ENCODE measurements around the gene LRRFIP2. TPM values are rescaled to one million over a fixed set of nuclear protein-coding genes. Genes with fewer than 3 reads are reported as not detected.
"Not testable (repeated sequence)": the region's sequence is repeated elsewhere in the genome, so short reads cannot be mapped to it uniquely, and the experiment has no call there.

Gene LRRFIP2, protein sequence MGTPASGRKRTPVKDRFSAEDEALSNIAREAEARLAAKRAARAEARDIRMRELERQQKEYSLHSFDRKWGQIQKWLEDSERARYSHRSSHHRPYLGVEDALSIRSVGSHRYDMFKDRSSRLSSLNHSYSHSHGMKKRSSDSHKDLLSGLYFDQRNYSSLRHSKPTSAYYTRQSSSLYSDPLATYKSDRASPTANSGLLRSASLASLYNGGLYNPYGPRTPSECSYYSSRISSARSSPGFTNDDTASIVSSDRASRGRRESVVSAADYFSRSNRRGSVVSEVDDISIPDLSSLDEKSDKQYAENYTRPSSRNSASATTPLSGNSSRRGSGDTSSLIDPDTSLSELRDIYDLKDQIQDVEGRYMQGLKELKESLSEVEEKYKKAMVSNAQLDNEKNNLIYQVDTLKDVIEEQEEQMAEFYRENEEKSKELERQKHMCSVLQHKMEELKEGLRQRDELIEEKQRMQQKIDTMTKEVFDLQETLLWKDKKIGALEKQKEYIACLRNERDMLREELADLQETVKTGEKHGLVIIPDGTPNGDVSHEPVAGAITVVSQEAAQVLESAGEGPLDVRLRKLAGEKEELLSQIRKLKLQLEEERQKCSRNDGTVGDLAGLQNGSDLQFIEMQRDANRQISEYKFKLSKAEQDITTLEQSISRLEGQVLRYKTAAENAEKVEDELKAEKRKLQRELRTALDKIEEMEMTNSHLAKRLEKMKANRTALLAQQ
- polyA plus RNA-seq (ENCODE audit: insufficient read length) = 40.3 TPM

DNA sequence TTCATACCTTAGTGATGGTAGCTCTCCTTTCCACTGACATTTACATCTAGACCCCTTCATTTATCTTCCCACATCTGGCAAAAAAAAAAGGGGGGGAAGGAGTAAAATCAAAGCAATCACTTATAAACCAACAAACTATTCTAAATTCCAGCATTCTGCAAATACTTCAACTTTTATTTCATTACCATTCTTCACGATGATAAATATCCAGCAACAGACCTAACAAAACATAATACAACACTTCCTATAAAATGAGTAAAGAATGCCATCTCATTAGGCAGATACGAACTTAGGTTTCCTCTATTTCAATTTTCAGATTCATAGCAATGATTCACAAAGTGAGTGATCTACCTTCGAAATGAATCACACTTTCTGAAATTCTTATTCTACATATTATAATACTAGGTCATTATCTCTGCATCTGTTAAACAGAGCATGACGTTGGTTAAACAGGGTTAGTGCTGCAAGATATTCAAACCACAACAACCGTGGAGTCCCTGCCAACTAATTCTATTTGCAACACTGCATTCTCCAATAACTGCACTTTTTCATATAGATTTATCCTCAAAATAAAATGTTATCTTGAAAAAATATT, at the start of gene LRRFIP2:
Gene LRRFIP2 (minus strand): TSS at position 51 of the 595 bp plus-strand sequence. CDS start 25,599 bp downstream, outside the sequence.
- no peak for DNase-seq

DNA sequence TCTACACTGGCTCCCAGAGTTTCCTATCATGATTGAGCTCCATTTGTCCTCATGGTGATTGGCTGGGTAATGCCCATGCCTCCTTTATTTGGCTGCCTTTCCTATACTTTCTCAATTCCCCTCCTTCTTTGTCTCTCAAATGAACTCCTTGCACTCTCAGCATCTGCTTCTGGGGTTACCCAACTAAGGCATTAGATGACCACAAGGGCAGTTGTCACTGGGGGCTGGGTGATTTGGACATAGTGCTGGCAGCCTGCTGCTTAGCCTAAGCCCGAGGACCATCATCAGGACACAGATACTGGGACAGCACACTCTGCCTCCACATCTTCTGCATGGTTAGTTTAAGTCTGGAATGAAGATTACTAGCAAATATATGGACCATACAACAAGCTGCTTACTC, 49.2 kb upstream of the LRRFIP2 start:
- DNase-seq = no peak

DNA sequence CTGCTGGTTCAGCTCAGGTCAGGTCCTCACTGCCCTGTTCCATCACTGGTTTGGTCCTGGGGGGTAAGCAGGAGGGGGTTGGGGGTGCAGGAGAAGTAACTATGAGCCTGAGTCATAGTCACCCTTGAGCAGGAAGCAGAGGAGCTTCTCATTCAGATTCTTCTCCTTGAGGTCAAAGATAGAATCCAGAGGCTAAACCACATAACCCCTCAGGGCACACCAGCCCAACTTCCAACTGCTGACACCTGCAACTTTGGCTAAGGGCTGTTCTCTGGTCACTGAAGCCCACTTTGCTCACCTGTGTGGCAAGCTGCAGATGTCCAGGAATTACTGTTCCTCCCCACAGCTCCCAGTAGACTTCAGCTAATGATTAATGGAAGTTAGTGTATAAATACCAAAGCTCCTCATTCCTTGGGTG, 48.8 kb upstream of the LRRFIP2 start:
- DNase-seq = no peak

DNA sequence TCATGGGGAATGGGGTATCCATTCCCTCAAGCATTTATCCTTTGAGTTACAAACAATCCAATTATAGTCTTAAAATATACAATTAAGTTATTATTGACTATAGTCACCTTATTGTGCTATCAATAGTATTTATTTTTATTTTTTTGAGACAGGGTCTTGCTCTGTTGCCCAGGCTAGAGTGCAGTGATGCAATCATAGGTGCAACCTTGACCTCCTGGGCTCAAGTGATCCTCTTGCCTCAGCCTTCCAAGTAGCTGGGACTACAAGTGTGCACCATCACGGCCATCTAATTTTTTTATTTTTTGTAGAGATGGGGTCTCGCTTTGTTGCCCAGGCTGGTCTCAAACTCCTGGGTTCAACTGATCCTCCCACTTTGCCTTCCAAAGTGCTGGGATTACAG, 48.2 kb upstream of the LRRFIP2 start:
- DNase-seq = not testable (repeated sequence)

DNA sequence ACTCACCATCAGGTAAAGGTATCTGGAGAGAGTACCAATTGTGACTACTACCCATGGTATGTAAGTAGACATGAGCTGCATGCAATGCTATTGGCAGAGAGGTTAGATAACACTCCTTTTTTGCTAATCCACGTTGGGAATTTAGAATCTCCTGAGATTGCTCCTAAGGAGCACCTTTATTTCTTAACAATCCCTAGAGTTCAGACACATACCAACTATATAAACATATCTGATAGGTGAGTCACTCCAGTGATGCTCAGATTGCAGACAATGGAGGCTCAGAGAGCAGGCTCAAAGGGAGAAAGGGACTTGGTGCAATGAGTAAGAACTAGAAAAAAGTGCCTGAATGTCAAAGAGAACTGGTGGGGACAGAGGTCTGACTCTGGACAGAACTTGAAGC, 47.0 kb upstream of the LRRFIP2 start:
- DNase-seq = no peak

DNA sequence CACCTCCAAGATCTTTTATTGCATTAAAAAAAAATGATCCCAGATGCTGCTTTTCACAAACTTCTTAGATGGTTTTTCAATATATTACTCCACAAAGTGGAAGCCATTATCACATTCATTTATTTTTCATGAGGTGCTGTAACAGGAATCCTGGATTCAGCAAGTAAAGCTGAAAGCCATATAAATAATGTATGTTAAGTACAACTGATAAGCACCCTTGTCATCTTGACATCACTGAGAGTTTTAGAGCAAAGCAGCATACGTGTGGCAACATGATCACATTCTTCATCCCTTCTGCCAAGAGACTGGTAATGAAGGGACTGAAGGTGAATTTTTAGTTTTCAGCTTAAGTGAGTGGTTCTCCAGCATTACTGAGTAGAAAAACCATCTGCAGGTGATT, 44.9 kb upstream of the LRRFIP2 start:
- DNase-seq = no peak

DNA sequence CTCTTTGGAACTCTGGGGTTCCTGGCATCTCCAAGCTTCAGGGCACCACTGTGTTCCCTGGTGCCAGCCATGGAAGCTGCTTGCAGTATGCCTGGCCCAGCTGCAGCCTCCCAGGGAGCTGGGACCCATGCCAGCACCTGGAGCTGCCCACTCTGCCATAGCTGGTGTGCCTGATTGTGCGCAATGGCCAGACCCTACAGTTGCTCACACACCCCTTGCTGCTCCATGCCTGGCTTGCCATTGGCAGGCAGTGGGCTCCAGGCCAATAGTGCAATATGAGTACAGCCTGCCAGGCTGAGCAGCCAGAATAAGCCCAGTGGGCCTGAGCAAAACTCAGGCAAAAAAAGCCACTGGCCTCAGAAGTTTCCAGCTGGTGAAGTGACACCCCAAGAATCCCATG, 43.8 kb upstream of the LRRFIP2 start:
- no peak for DNase-seq

DNA sequence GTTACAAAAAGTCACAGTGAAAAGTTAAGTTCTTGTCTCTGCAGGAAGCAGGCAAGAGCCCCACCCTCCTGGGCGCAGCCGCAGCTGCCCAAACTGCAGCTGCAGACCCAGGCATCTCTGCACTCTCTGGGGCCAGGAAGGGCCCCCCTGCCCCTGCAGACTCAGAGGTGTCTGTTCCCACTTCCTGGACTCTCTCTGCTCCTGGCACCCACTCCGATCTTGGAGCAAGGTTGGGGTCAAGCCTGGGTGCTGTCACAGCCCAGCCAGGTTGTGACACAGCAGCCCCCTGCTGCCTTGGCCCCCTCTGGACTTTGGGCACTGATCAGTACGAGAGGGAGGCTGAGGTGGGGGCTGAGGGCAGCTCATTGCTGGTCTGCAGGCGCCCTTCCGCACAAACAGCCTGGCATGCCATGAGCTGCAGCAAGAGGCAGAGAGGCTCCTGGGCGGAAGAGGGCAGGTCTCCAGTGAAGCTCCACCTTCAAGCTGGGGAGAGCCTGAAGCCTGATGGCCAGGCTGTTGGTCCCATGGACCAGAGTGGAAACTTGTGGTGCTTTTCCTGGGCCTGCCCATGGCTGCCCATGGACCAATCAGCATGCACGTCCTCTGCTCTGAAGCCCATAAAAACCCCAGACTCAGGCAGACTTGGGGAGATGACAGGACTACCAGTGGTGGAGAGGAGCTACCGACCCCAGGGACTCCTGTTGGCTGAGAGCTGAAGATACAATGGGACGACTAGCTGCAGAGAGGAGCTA, 42.9 kb upstream of the LRRFIP2 start:
- DNase-seq = no peak

DNA sequence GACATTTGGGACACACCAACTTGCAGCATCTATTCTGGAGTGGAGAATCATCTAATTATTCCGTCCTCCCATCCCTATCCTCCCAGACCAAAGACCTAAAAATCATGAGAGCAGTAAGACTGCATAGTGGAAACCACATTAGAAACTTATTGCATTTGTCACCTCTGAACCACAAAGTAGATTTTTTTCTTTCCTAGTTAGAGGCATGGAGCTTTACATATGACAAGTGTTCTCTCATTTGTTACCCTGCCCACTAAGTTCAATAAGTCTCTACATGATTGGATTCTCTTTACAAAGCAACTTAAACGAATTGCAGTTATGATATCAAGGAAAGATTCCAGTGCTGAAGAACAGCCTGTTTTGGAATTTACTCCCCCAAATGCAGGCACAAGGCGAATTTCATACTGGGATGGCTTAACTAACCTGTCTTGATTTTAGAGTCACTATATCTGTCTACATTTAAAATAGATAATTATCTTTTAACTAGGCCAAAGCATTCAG, 42.3 kb upstream of the LRRFIP2 start:
- no peak for DNase-seq

DNA sequence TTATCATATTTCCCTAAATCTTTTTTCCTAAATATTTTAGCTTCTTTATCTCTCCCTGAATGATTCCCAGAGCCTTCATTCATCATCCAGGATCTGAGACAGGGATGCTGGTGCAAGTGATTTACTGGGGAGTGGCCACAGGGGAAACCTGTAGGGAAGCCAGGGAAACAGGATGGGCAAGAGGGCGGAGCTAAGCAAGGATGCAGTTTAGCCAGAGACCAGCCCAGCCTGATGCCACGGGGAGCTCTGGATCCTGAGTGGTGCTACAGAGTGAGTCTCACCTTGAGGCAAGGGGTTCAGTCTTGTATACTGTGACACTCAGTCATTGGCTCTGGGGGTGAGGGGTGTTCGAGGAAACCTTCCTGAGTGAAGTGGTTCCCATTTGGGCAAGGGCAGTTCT, 39.7 kb upstream of the LRRFIP2 start:
- DNase-seq = no peak

DNA sequence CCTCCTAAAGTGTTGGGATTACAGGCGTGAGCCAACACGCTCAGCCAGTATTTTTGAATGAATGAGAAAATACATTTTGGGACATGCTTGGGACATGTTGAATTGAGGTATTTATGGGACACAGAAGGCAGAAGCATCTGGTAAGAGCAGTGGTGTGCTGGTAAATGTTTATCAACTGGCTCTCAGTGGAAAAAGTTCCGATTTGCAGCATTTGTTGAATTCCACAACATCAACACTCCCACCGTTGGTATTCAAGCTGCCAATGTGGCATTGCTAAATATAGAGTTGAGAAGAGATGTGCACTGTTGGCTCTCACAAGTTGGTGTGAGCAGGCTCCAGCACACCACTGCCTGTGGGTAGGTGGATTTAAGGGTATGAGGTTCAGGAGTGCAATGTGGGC, 35.8 kb upstream of the LRRFIP2 start:
- no peak for DNase-seq

DNA sequence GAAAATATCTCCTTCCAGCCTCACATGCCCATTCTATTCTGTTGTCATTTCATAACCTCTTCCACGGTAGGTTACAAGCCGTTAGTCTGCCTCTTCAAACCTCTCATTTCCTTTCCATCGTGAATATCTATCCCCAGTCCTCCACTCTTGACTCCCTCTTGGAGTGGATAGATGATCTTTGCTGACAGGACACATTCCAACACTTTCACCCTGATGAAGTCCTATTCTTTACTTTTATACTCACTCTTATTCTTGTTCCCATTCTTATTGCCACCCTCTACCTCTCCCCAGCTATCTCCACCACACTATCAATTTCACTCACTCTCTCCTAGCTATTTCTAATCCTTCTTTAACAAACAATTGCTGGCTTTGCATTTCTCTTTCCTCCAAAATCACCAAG, 34.2 kb upstream of the LRRFIP2 start:
- not testable (repeated sequence) for DNase-seq

DNA sequence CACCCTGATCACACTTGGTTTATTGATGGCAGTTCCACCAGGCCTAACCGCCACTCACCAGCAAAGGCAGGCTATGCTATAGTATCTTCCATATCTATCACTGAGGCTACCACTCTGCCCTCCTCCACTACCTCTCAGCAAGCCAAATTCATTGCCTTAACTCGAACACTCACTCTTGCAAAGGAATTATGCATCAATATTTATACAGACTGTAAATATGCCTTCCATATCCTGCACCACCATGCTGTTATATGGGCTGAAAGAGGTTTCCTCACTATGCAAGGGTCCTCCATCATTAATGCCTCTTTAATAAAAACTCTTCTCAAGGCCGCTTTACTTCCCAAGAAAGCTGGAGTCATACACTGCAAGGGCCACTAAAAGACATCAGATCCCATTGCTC, 33.6 kb upstream of the LRRFIP2 start:
- not testable (repeated sequence) for DNase-seq

DNA sequence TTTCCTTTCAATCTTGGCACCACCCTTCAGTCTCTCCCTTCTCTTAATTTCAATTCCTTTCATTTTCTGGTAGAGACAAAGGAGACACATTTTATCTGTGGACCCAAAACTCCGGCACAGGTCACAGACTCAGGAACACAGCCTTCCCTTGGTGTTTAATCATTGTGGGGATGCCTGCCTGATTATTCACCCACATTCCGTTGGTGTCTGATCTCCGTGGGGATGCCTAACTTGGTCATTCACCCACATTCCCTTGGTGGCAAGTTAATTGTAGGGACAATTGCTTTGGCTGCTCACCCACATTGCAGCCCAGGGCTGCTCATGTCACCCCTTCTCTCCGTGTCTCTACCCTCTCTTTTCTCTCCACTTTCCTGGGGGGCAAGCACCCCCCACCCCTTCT, 31.7 kb upstream of the LRRFIP2 start:
- DNase-seq = not testable (repeated sequence)

DNA sequence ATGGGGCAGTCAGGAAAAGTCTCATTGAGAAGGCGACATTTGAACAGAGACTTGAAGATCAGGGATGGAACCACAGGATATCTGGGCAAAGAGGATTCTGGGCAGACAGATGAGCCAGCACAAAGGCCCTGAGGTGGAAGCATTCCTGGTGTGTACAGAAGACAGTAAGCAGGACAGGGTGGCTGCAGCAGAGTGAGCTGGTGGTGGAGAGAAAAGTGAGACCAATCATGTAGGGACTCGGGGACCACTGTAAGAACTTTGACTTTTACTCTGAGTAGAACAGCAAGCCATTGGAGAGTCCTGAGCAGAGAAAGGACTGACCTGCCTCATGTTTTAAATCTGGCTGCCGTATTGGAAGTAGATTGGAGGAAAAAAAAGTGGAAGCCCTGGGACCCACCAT, 29.9 kb upstream of the LRRFIP2 start:
- DNase-seq = no peak

DNA sequence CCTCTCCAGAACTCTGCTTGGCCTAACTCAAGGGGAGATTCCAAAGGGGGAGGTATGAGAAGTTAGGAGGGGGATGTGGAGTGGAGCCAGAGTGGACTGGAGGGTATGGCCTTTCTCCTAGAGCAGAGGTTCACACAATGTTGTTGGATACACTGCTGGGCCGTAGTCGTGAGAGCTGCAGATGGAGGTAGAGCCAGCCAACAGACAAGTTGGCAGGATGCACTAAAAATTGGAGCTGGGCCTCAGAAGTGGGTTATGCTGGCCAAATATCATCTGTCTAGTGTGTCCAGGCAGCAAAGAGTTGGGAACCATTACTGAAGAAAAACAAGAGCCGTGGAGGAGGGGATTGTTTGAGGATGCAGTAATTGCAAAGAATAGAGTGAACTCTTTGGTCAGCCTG, 27.7 kb upstream of the LRRFIP2 start:
- DNase-seq = peak; percentile 19

DNA sequence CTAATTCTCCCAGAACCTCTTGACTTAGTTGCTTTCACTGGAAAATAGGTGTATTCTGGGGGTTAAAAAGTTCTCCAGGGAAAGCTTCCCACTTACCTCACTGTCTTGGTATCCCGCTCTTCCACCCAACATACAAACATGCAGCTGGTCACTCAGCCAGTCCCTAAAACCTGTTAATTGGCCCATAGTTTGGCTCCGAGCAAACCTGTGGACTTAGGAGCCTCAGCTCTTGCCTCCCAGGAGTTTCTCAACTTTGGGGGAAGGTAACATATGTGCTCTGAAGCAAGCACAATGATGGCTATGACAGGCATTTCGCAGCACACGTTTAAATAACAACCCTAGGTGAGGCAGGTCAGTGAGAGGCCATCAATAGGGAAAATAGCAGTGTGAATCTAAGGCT, 25.8 kb upstream of the LRRFIP2 start:
- no peak for DNase-seq

DNA sequence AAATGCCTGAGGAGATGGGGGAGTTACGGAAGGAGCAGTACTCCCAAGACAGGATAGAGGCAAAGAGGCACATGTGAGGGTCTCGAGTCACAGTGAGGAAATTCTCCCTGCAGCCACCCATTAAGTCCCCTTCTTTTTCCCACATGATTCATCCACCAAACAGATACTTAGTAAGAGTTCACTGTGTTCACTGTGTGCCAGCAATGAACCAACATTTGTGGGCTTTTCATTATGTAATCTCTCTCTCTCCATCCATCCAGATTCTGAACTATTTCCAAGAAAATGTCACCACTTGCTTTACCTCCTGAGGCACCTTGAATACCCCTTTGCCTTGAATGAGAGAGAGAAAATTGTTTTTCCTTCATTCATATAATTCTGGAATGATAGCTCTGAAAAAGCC, 24.6 kb upstream of the LRRFIP2 start:
- no peak for DNase-seq

DNA sequence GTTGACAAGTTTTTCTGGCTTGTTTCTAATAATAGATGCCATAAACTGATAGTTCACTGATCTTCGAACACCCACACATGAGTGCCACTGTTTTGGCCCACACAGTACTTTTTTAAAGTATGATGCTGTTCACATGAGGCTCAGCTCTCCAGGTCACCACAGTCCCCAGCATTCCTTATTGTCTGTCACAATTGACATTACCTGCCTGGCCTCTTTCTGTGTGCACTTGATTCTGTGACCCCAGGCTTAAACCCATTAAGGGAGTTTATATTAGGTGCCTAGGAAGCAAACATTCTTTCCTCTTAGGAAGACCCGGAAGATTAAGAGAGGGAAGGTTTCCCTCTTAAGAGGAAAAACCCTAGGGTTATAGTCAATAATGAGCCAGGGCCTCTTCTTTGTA, 24.2 kb upstream of the LRRFIP2 start:
- DNase-seq = no peak

DNA sequence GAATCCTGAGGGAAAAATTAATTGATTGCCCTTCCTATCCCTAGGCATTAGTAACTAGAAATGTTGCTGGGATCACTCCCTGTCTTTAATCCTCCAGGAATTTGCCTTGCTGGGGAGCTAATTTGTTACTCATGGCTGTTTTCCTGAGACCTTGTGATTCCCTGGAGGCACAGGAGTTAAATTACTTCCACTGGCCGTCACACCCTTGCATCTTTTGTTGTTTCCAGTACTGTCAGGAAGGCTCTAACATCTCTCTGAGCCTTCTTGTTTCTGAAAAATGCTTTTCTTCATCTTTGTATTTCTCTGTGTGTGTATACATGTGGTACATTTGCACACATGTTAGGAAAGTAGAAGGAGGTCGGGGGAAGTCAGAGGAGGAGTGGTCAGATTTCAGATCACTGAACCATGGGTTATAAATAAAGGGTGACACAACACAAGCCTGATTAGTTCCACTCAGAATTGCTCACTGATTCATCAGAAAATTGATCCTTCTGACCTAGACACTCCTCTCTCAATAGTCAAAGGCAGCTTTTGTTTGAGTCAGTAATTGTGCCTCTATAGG, 23.5 kb upstream of the LRRFIP2 start:
- no peak for DNase-seq

DNA sequence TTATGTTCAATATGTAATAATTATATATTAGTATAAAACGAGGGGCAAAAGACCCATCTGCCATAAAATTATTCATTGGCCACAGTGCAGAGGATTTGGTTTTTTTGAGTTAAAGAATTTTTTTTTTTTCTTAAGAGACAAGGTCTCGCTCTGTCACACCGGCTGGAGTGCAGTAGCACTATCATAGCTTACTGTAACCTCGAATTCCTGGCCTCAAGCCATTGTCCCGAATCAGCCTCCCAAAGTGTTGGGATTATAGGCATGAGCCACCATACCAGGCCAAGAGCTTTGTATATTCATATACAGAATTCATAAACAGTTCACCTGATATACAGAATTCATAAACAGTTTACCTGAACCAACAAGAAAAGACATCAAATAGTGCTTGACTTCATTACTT, 20.2 kb upstream of the LRRFIP2 start:
- no peak for DNase-seq

DNA sequence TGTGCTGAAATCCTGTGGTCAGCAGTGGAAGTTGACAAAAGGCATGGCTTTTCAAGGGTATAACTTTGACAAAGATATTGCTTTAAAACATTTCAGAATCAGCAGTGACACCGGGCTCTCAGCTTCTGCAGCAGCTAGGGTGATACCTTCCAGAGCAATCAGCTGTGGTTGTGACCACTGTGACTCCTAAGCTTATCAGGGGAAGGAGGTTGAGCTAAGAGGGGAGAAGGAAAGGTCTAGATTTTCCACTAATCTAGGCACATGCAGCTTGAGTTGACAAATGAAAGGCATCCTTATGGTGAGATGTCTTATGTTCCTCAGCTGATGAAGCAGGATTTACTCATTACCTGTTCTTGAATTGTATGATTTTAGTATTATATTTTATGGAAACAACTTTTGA, 16.3 kb upstream of the LRRFIP2 start:
- DNase-seq = no peak
